HG03045 (cell line): ENCODE results near the gene MAEL.

Source experiments
- ATAC-seq: cut with Tn5 transposase; IDR thresholded peaks from one replicate; pipeline ENCODE4 v1.9.1; 2021; ENCODE audit warnings: mild to moderate bottlenecking, moderate library complexity; ENCODE audit not compliant: unreplicated experiment

The MAEL gene

DNA sequence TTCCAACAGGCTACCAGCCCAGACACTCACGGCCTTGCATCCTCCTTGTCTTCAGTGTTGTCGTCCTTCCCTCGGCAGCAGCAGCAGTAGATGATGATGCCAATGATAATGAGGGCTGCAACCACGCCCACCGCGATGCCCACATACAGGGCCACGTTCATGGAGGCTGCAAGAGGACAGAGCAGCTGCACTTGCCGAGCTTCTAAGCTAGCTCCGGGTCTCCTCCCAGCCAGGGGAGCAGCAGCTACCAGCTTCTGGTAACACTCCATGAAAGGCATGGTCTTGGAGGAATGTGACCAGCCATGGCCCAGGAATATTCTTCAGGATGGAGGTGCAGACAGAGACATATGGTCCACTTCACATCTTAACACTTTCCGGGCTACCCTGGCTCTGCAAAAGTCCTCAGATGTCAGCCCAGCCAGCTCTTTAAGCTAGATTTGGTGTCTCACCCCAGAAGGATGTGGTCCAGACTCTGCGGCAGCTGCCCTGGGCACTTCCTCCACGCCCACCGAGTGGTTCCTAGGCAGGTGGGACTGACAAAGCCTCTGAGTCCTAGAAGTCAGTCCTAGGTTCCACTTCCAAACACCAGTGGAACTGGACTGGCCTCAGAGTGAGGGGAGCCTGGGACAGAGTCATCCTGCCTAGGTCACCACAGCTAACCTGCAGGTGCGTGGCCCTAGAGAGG lies 66.0 kb downstream of the MAEL start:
- no peak for ATAC-seq

DNA sequence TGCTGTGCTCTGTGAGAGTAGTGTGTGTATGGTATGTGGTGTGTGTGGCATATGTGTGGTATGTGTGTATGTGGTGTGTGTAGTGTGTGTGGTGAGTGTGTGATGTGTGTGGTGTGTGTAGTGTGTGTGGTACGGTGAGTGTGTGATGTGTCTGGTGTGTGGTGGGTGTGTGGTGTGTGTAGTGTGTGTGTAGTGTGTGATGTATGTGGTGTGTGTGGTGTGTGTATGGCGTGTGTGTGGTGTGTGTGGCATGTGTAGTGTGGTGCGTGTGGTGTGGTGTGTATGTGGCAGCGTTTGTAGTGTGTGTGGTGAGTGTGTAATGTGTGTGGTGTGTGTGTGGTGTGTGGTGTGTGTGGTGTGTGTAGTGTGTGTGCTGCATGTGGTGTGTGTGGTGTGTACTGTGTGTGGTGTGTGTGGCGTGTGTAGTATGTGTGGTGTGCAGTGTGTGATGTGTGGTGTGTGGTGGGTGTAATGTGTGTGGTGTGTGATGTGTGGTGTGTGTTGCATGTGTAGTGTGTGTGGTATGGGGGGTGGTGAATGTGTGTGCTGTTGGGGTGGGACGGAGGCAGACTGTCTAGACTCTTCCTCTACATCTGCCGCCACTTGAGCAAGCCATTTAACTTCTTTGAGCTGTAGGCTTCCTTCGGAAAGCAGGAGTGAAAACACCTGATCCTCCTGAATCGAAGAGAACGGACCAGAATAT lies 67.6 kb downstream of the MAEL start:
- ATAC-seq = no peak

DNA sequence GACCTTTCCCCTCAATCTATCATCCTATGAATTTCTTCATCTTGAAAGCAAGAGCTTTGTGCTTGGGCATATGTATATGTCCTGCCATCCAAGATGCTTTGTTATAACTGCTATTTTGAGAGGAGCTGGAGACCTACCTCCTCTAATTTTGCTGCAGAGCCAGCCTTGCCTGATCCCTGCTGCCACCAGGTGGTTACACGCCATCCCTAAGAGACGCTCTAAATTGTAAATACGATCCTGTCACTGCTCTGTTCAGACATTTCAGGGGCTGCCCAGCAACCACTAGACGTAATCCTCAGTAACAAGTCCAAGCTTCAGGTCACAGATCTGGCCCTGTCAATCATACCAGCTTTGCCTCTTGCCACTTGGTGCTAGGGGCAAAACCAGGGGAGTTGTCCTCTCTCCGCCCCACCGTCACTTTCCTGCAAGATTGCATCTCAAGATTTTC lies 68.2 kb downstream of the MAEL start:
- ATAC-seq = no peak

DNA sequence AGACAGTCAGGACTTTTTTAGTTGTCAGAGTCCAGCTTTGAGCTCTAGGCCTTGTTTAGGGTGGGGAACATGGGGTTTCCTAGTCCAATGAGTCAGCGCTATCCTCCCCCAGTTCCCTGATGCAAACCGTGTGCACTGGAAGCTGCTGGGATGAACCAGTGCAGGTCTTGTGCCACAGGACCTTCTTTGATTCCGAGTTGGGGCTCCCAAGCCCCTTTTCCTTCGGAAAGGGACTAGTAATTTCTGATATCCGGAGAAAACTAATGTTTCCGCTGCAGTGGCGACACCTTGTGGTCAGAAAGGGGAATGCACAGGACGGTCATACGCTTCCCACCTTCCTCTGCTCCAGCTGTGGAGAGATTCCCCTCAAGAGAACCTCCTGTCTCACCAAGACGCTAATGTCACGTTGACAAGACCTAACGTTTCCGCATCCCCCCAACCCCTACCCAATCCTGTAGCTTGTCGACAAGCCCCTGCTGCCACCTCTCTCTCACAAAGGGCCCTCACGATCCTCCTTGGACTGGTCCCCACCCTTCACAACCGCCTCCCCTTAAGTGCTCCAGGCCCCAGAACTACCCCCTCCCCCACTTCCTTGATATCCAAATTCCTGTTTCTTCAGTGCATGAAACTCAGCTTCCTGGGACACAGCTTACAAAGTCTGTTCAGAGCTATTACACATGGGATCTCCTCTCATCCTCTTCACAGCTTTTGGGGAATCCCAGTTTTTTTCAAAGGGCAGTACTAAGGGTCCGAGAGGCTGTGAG lies 70.1 kb downstream of the MAEL start:
- no peak for ATAC-seq

DNA sequence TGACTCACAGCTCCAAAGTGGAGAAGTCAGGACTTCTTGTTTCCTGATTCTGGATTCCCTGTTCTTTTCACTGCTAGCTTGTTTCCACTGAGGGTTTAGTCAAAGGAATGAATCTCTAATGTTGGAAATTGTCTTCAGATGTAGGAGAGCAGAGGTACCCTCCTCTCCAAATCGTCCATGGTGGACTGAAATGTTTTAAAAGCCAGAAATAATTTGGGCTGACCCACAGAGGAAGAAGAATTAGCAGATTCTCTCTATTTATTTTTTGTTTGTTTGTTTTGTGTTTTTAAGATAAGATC lies 70.7 kb downstream of the MAEL start:
- ATAC-seq = no peak

DNA sequence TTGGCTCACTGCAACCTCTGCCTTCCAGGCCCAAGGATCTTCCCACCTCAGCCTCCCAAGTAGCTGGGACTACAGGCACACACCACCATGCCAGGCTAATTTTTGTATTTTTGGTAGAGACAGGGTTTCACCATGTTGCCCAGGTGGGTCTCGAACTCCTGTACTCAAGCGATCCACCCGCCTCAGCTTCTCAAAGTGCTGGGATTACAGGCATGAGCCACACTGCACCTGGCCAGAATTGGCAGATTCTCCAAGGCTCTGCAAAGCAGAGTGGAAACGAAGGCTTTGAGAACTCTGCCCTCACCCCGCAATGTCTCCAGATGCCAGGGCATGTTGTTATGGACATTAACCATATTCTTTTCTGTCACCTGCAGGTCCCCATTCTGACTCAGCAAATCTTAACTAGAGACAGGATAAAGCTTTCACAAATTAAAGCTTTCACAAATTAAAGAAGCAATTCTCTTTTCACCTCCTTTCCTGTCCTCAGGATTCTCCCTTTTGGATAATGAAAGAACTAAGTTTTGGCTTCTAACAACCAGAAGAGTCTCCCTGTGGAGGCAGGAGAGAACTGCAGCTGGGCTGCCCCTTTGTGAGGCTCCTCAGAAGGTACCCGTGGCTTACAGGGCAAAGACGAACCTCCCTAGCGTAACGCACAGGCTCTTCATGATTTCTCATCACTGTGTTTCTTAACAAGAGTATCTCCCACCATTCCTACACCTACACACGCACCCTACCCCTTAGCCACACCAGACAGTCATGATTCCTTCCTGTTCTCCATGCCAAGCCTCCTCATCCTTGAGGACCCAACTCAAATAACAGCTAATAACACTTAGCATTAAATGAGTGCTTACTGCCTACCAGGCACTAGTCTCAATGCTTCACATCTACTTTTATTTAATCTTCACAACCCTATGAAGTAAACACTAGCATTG lies 71.3 kb downstream of the MAEL start:
- no peak for ATAC-seq

DNA sequence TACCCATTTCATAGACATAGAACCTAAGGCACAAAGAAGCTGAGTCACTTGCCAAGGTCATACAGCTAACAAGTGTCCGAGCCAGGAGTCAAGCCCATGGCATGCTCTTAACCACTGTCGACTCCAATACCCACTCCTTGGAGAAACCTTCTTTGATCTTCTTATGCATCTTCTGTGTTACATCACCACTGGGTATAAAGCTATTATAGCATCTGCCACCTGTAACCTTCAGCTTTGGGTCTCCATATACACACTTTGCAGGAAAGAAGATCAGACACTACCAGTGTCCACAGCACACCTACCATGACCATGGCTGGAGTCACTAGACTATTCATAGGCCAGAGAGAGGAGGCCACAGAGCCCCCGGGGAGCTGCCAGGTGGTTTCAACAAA lies 72.0 kb downstream of the MAEL start:
- ATAC-seq = no peak

DNA sequence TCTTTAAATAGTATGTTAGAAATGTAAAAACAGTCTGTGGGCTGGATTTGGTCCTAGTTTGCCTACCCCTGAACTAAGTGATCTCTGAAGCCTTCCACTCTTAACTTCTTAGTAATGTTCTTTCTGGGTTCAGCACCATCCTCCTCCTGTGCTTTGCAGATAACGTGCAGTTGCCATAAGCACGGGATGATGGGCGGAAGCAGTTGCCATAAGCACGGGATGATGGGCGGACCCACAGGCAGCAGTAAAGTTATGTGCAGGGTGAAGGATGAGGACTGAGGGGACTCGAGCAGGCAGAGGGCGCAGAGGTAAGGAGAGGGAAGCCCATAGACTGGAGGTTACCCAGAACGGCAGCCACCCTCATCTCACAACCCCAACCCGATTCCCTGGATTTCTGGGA lies 75.5 kb downstream of the MAEL start:
- no peak for ATAC-seq

DNA sequence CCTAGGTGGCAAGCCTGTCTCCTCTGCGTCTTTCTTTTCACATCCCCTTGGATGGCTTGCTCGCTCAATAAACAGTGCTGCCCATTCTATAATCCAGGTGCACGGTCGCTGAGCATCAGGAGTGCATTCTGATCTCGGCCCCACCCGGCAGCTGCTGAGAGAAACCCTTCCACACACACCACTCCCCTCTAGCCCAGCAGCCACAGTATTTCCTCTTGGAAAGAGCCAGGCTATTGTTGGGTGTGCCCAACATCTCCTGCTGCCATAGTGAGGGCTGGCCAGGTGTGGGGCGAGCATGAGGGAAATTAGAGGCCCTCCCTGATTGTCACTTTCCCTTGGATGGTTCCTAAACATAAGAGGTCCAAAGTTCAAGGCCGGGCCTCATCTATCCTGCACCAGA lies 76.4 kb downstream of the MAEL start:
- ATAC-seq = no peak

DNA sequence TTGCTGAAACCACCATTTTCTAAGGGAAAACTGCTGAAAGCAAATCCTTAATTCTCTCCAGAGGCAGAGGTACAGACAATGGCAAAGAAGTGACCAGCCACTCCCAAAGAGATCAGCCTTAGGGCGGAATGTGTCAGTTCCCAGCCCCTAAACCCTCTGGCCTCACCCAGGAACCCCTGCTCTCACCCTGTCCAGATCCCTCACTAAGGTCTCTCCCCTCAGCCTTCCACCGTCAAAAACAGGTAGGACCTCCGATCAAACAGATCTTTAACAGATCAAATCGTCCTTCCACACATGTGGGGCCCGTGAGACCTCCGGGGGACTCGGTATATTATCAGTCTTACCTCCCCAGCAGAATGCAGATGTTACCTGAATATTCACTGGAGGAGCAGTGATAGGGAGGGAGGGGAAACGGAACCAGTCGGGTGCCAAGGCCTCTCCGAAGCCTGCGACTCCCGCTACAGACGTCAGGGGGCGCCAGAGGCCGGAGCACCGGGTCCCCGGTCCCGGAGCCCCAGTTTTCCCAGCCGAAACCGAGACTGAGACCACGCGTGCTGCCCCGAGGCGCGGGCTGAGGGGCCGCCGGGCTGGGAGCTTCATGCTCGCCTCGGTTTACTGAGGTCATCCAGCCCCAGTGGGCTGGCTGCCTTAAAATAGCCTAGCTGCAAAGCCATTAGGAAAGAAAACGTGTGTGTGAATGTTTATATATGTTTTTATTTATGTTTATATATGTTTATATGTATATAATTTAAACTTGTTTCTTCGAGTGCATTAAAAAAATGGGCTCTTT lies 77.4 kb downstream of the MAEL start:
- ATAC-seq = peak; percentile 77

DNA sequence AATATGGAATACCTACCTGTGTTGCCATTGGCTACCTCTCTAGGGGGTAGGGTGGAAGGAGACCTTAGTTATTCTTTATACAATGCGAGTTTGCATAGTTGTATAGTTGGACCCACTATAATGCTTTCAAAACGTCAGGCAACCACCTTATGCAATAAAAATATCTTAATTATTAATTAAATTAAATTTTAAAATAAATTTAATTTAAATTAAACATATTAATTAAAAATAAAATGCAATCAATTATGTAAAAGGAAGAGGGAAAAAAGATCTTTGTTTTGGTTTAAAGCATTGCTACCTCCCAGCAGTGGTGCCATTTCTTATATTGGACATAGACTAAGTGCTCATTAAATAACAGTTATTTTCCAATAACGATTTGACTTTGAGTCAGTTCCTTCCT lies 78.8 kb downstream of the MAEL start:
- no peak for ATAC-seq

DNA sequence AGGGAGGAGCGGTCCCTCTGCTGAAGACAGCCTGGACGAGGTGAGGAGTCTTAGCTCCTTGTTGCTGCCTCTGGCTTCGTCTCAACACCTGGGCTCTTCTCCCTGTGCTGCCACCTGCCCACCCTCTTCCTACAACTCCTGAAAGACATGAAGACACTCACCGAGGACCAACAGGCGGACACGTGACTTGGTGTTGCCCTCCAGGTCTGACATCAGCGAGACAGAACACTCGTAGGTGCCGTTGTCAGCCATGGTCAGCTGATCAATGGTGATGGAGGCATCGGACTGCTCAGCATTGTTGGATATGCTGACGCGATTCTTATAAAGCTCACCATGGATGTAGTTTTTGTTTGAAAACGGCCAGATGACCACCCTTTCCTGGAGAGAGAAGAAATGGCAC lies 79.7 kb downstream of the MAEL start:
- no peak for ATAC-seq

DNA sequence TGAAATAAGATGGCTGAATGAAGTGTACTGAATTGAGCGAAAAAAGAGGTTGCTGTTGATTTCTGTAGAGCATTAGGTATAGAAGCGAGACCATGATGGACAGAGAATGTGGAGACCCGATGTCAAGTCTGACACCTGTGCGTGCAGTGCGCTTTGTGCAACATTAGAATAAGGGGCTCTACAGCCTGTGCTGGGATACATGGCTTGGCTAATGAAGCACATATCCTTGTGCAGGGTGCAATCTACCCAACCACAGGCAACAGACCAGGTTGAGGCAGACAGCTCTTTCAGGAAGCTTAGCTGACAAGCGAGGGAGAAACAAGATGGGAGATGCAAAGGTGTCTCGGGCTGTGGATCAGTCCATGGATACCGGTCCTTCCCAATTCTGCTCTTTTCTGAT lies 82.2 kb downstream of the MAEL start:
- no peak for ATAC-seq
